Placental pericyte (primary cell): Measurements from ENCODE around the gene NR2E1. TPM values are rescaled to one million over a fixed set of nuclear protein-coding genes. Genes with fewer than 3 reads are reported as not detected.

Source experiments
- total RNA-seq: library from RNA; depleted of rRNA; stranded (reverse); fragments of >200 nt; gene quantifications from 2 replicates; pipeline ENCODE4 v1.2.3, GENCODE V29; 2012

Gene NR2E1
- total RNA-seq, result not detected in 2 replicates

DNA sequence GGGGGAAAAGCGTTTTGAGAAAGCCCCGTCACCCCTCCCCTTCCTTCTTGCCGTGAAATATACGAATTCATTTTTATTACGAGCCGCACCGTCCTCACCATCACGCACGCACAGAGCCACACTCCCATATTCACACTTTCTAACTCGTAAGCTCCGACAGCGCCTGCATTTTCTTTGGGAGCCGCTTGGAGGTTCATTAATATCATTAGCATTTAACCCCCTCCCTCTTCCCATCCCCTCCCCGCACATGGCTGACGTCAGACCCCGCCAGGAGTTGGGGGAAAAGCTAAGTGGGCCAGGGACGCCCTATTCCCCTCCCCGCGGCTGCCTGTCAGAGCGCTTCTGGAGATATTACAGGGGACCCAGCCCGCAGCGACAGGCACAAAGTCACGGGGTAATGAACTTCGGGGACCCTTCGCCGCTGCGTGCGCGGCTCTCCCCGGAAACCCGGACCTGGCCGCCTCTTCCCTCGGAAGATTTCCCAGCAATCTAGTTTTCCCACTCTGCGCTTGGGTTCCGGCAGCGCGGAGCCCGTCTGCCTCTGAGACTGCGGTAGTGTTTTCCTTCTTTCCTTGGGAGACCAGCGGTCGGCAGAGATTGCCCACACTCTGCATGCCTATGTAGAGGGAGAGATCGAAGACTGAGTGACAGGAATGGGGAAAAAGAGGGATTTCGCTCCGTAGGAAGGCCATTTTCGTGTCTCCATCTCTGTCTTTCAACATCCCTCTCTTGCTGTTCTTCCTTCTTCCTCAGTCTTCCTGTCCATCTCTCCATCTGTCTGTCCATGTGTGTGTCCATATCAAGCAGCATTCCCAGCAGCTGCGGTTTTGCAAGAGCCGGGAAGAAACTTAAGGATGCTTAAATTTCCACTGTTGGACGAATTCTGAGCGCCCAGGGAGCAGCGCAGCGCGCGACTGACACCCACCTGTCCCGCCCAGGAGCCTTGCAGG is at the start of gene NR2E1:
TSS of gene NR2E1 (plus strand) at position 309 of the 950 bp plus-strand sequence. CDS start 744 bp downstream, outside the sequence.

Other genes starting within 250 kb of the NR2E1 start
- 29.1 and 53.4 TPM in 2 replicates for gene SEC63, start 207.8 kb upstream of the NR2E1 start, total RNA-seq
- 59.0 and 104 TPM in 2 replicates for gene OSTM1, start 91.3 kb upstream of the NR2E1 start, total RNA-seq
- gene SNX3, start 95.0 kb downstream of the NR2E1 start, total RNA-seq, result 135 and 145 TPM in 2 replicates
- gene AFG1L, start 129.0 kb downstream of the NR2E1 start, total RNA-seq, result 3.3 and 4.4 TPM in 2 replicates